DND-41 (cell line): ENCODE measurements around the gene CARHSP1.

ENCODE experiments used
- CTCF ChIP-seq: IDR thresholded peaks from 2 replicates; pipeline ENCODE4 v1.5.1; 2012; ENCODE audit warnings: borderline replicate concordance, low read length, moderate library complexity, mild to moderate bottlenecking; ENCODE audit not compliant: poor library complexity, severe bottlenecking; ENCODE audit errors: extremely low read depth
- EZH2 ChIP-seq: IDR thresholded peaks from 3 replicates; pipeline ENCODE4 v1.6.1; 2012; ENCODE audit warnings: borderline replicate concordance, low read depth, mild to moderate bottlenecking, moderate library complexity, low read length, inconsistent platforms; ENCODE audit not compliant: severe bottlenecking

- TF ChIP-seq CTCF: no peak
- no peak for TF ChIP-seq EZH2
Observed at GRCh38 chr16:8893976-8894690, 25.3 kb upstream of the CARHSP1 start.
